ENCODE data around the gene MIS18A. TPM values are rescaled to one million over a fixed set of nuclear protein-coding genes. Genes with fewer than 3 reads are reported as not detected.

The MIS18A gene
- total RNA-seq, 1 experiment from 2014 or later, result 10.9 TPM

DNA sequence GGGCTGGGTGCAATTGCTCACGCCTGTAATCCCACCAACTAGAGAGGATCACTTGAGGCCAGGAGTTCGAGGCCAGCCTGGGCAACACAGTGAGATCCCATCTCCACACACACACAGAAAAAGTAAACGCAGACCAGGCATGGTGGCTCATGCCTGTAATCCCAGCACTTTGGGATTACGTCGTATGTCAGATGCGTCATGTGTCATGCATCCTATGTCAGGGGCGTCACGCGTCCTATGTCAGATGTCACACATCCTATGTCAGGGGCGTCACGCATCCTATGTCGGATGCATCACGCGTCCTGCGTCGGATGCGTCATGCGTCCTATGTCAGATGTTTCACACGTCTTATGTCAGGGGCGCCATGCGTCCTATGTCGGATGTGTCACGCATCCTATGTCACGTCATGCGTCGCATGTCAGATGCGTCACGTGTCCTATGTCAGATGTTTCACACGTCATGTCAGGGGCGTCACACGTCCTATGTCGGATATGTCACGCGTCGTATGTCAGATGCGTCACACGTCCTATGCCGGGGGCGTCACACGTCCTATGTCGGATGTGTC lies 21.4 kb upstream of the MIS18A start:
- no peaks in the 10 kb centered on the region for H3K36me3 Mint-ChIP-seq (ENCODE audit: insufficient read depth, unreplicated experiment)
- H3K9me3 Mint-ChIP-seq (ENCODE audit: low read depth, unreplicated experiment), result no peaks in the 10 kb centered on the region
- no TSS peak for BruUV-seq (replicated peaks)
- H3K27ac Mint-ChIP-seq (ENCODE audit: unreplicated experiment), result no peak overlapping the region
- intact Hi-C loops (cut with micrococcal nuclease; ENCODE audit: unreplicated experiment), result no loop called here
- DNase-seq, result no peak
- H3K27me3 Mint-ChIP-seq (ENCODE audit: unreplicated experiment), result no peaks in the 10 kb centered on the region
- H3K4me1 Mint-ChIP-seq (ENCODE audit: low read depth, unreplicated experiment), result no peaks in the 10 kb centered on the region
- TF ChIP-seq, protein P1, sequence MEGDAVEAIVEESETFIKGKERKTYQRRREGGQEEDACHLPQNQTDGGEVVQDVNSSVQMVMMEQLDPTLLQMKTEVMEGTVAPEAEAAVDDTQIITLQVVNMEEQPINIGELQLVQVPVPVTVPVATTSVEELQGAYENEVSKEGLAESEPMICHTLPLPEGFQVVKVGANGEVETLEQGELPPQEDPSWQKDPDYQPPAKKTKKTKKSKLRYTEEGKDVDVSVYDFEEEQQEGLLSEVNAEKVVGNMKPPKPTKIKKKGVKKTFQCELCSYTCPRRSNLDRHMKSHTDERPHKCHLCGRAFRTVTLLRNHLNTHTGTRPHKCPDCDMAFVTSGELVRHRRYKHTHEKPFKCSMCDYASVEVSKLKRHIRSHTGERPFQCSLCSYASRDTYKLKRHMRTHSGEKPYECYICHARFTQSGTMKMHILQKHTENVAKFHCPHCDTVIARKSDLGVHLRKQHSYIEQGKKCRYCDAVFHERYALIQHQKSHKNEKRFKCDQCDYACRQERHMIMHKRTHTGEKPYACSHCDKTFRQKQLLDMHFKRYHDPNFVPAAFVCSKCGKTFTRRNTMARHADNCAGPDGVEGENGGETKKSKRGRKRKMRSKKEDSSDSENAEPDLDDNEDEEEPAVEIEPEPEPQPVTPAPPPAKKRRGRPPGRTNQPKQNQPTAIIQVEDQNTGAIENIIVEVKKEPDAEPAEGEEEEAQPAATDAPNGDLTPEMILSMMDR (IDR thresholded peaks at IDR 0.05; ENCODE audit: unreplicated experiment), result no peak
- CTCF ChIA-PET, result no interaction called here
- H3K4me3 Mint-ChIP-seq (ENCODE audit: low read depth, unreplicated experiment), result no peak overlapping the region

- Mint-ChIP-seq H3K9me3 (ENCODE audit: low read depth, unreplicated experiment) (no peaks in the 10 kb centered on the region), H3K27me3 (ENCODE audit: unreplicated experiment) (no peaks in the 10 kb centered on the region), H3K4me1 (ENCODE audit: low read depth, unreplicated experiment) (no peaks in the 10 kb centered on the region), H3K36me3 (ENCODE audit: insufficient read depth, unreplicated experiment) (no peaks in the 10 kb centered on the region), H3K27ac (ENCODE audit: unreplicated experiment) (no peak overlapping the region), H3K4me3 (ENCODE audit: low read depth, unreplicated experiment) (no peak overlapping the region)
- no peak for DNase-seq
- TF ChIP-seq, protein P1 (IDR thresholded peaks at IDR 0.05; ENCODE audit: unreplicated experiment), result no peak
- CTCF ChIA-PET, result no interaction called here
- BruUV-seq (replicated peaks), result no TSS peak
- intact Hi-C loops (cut with micrococcal nuclease; ENCODE audit: unreplicated experiment), result no loop called here
Observed at GRCh38 chr21:32299695-32300094, 20.8 kb upstream of the MIS18A start.

DNA sequence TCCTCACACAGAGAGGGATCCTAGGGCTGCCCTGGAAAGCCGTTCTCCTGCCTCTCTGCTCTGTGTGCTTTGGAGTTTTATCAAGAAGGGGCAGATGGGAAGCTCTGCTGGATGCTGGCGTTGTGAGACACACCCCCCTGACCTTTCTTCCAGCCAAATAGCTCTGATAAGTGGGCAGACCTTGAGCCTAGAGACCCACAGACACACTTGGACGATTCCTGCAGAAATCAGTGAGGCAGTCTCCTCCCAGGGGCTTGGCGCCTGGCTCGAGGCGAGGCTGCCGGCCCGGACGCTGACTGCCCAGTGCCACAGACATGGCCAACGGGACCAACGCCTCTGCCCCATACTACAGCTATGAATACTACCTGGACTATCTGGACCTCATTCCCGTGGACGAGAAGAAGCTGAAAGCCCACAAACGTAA lies 19.8 kb upstream of the MIS18A start, which contains the start of gene MRAP:
MRAP (plus strand) TSS at position 198 of the 424 bp plus-strand sequence; CDS start at position 315, 117 bp downstream.
- Mint-ChIP-seq H3K4me3 (ENCODE audit: low read depth, unreplicated experiment) (no peak within 1 kb of the TSS), H3K4me1 (ENCODE audit: low read depth, unreplicated experiment) (no peaks in the 10 kb centered on the region), H3K27ac (ENCODE audit: unreplicated experiment) (no peak within 1 kb of the TSS), H3K27me3 (ENCODE audit: unreplicated experiment) (no peaks in the 10 kb centered on the region), H3K36me3 (ENCODE audit: insufficient read depth, unreplicated experiment) (no peaks in the 10 kb centered on the region), H3K9me3 (ENCODE audit: low read depth, unreplicated experiment) (no peaks in the 10 kb centered on the region)
- TF ChIP-seq, protein P1 (IDR thresholded peaks at IDR 0.05; ENCODE audit: unreplicated experiment), result no peak
- DNase-seq, result no peak
- intact Hi-C loops (cut with micrococcal nuclease; ENCODE audit: unreplicated experiment), result no loop called here
- BruUV-seq (replicated peaks), result no TSS peak
- CTCF ChIA-PET, result interaction anchor here (0.6 kb wide), 1 partner anchor 542 kb away, joined by 3 read pairs; no protein-coding TSS in a partner anchor

GRCh38 chr21:32298148-32298559 lies 19.3 kb upstream of the MIS18A start:
- Mint-ChIP-seq H3K27ac (ENCODE audit: unreplicated experiment) (no peak overlapping the region), H3K4me3 (ENCODE audit: low read depth, unreplicated experiment) (no peak overlapping the region), H3K4me1 (ENCODE audit: low read depth, unreplicated experiment) (no peaks in the 10 kb centered on the region), H3K27me3 (ENCODE audit: unreplicated experiment) (no peaks in the 10 kb centered on the region), H3K36me3 (ENCODE audit: insufficient read depth, unreplicated experiment) (no peaks in the 10 kb centered on the region), H3K9me3 (ENCODE audit: low read depth, unreplicated experiment) (no peaks in the 10 kb centered on the region)
- CTCF ChIA-PET, result no interaction called here
- TF ChIP-seq, protein P1 (IDR thresholded peaks at IDR 0.05; ENCODE audit: unreplicated experiment), result no peak
- DNase-seq, result no peak
- intact Hi-C loops (cut with micrococcal nuclease; ENCODE audit: unreplicated experiment), result no loop called here
- no TSS peak for BruUV-seq (replicated peaks)

Data from Calu3 (cell line).